Peyer's patch (tissue), 4 donors: Measurements from ENCODE around the gene PGBD1. TPM values are rescaled to one million over a fixed set of nuclear protein-coding genes. Genes with fewer than 3 reads are reported as not detected.
A peak's percentile ranks its signal among the peaks of the same experiment; 100 is the strongest.

Experiments
- DNase-seq, 3 donors: peaks; one replicate each; pipeline ENCODE4 v3.0.0-alpha.2; 2017 to 2019
- H3K27ac ChIP-seq, 4 donors: fragments of 200-600 bp; sonication (generic); one replicate each; pipeline ENCODE4 v1.5.1; 2016 to 2019
- H3K27me3 ChIP-seq, 2 donors: fragments of 200-600 bp; sonication (generic); one replicate each; pipeline ENCODE4 v1.5.1; 2019
- H3K36me3 ChIP-seq, 3 donors: fragments of 200-600 bp; sonication (generic); one replicate each; pipeline ENCODE4 v1.5.1; 2016 to 2019
- H3K4me1 ChIP-seq, 4 donors: fragments of 200-600 bp; sonication (generic); one replicate each; pipeline ENCODE4 v1.5.1; 2016 to 2019
- H3K4me3 ChIP-seq, 4 donors: fragments of 200-600 bp; sonication (generic); 1 replicate in 3 of 4; 2 replicates in 1 of 4; pipeline ENCODE4 v1.5.1; 2016 to 2019; ENCODE audit warnings: mild to moderate bottlenecking in 1 of 4
- H3K9me3 ChIP-seq, 4 donors: fragments of 200-600 bp; sonication (generic); one replicate each; pipeline ENCODE4 v1.5.1; 2016 to 2019; ENCODE audit warnings: mild to moderate bottlenecking in 1 of 4
- CTCF ChIP-seq, 6 experiments: fragments of 450-650 bp in 4 of 6; fragments of 200-600 bp in 2 of 6; sonication (generic) in 1 of 6; IDR thresholded peaks; one replicate each; pipeline ENCODE4 v1.5.1; 2017 to 2019; ENCODE audit warnings: antibody characterized with exemption in 6 of 6, mild to moderate bottlenecking in 3 of 6, moderate library complexity in 1 of 6
- POLR2A ChIP-seq, 2 donors: fragments of 450-650 bp; IDR thresholded peaks; one replicate each; pipeline ENCODE4 v1.5.1; 2017; ENCODE audit warnings: antibody characterized with exemption in 2 of 2, mild to moderate bottlenecking in 2 of 2, moderate library complexity in 2 of 2
- total RNA-seq, 4 donors: library from RNA; depleted of rRNA; stranded (reverse); fragments of >200 nt; gene quantifications; one replicate each; pipeline ENCODE4 v1.1.0, GENCODE V29; 2016

The PGBD1 gene
- total RNA-seq, 4 donors from 2014 or later = 0.88 to 3.8 (median 1.7) TPM

GRCh38 chr6:28252009-28252975 is 29.1 kb upstream of the PGBD1 start, which contains the start of gene ZKSCAN4:
ZKSCAN4 (minus strand) TSS chr6:28252269; CDS start chr6:28251980, 289 bp downstream.
- TF ChIP-seq POLR2A (IDR thresholded peaks at IDR 0.05) = no peak
- TF ChIP-seq CTCF (IDR thresholded peaks at IDR 0.05) = no peak
- no peaks in the 10 kb centered on the region for H3K27me3 ChIP-seq
- H3K36me3 ChIP-seq = peaks cover 0 to 6% (median 0%) of the 10 kb centered on the region in 3 donors
- no peaks in the 10 kb centered on the region for H3K9me3 ChIP-seq
- H3K4me3 ChIP-seq = peak within 1 kb of the TSS; percentile 63 to 73 (median 69)
- peak within 1 kb of the TSS; percentile 2 to 70 (median 34) for H3K27ac ChIP-seq
- peak in 2 of 3 donors; percentile 70 to 89 for DNase-seq
- H3K4me1 ChIP-seq = peaks cover 5 to 13% (median 10%) of the 10 kb centered on the region in 4 donors

- TF ChIP-seq CTCF (IDR thresholded peaks at IDR 0.05) = no peak
- TF ChIP-seq POLR2A (IDR thresholded peaks at IDR 0.05) = no peak
- peaks cover 5 to 13% (median 10%) of the 10 kb centered on the region in 4 donors for H3K4me1 ChIP-seq
- H3K4me3 ChIP-seq = no peak overlapping the region
- H3K27ac ChIP-seq = no peak overlapping the region
- no peaks in the 10 kb centered on the region for H3K36me3 ChIP-seq
- H3K27me3 ChIP-seq = no peaks in the 10 kb centered on the region
- DNase-seq = no peak
- H3K9me3 ChIP-seq = no peaks in the 10 kb centered on the region
Measured at GRCh38 chr6:28254121-28254519, 27.3 kb upstream of the PGBD1 start.

- Histone ChIP-seq H3K27ac (no peak overlapping the region), H3K4me3 (no peak overlapping the region), H3K9me3 (no peaks in the 10 kb centered on the region), H3K27me3 (no peaks in the 10 kb centered on the region), H3K4me1 (peaks cover 0 to 5% (median 4%) of the 10 kb centered on the region in 4 donors), H3K36me3 (no peaks in the 10 kb centered on the region)
- no peak for TF ChIP-seq CTCF (IDR thresholded peaks at IDR 0.05)
- TF ChIP-seq POLR2A (IDR thresholded peaks at IDR 0.05) = no peak
- DNase-seq = no peak
Measured at GRCh38 chr6:28257042-28257441, 24.3 kb upstream of the PGBD1 start.

GRCh38 chr6:28258877-28259777 is 22.2 kb upstream of the PGBD1 start, which contains the start of gene NKAPL:
NKAPL (plus strand) TSS chr6:28259297; CDS start chr6:28259372, 75 bp downstream.
- Histone ChIP-seq H3K4me1 (no peaks in the 10 kb centered on the region), H3K27me3 (no peaks in the 10 kb centered on the region), H3K36me3 (no peaks in the 10 kb centered on the region), H3K9me3 (no peaks in the 10 kb centered on the region), H3K27ac (peak within 1 kb of the TSS in 2 of 4 donors; percentile 11 to 25), H3K4me3 (peak within 1 kb of the TSS; percentile 14 to 43 (median 37))
- TF ChIP-seq CTCF (IDR thresholded peaks at IDR 0.05) (no peak), POLR2A (IDR thresholded peaks at IDR 0.05) (no peak)
- DNase-seq = peak; percentile 53 to 76 (median 55)

GRCh38 chr6:28263922-28264321 is 17.4 kb upstream of the PGBD1 start:
- Histone ChIP-seq H3K4me3 (no peak overlapping the region), H3K4me1 (peaks cover 0 to 6% (median 0%) of the 10 kb centered on the region in 4 donors), H3K36me3 (no peaks in the 10 kb centered on the region), H3K9me3 (no peaks in the 10 kb centered on the region), H3K27ac (no peak overlapping the region), H3K27me3 (no peaks in the 10 kb centered on the region)
- no peak for DNase-seq
- no peak for TF ChIP-seq CTCF (IDR thresholded peaks at IDR 0.05)
- TF ChIP-seq POLR2A (IDR thresholded peaks at IDR 0.05) = no peak
